Erythroblast (primary cell): Measurements from ENCODE around the gene PRTFDC1.

ENCODE experiments used
- GATA1 ChIP-seq: IDR thresholded peaks from 2 replicates; pipeline ENCODE4 v1.6.1; 2011; ENCODE audit warnings: low read depth, mild to moderate bottlenecking, control low read depth, low read length, moderate library complexity
- POLR2A ChIP-seq: IDR thresholded peaks from 2 replicates; pipeline ENCODE4 v1.6.1; 2011; ENCODE audit warnings: mild to moderate bottlenecking, low read length

- TF ChIP-seq POLR2A = no peak
- no peak for TF ChIP-seq GATA1
These were observed 34.9 kb downstream of the PRTFDC1 start for GRCh38 chr10:24917493-24917892.
